MM.1S (cell line): ENCODE data around the gene TMED8.

Experiments
- DNase-seq: peaks from one replicate; pipeline ENCODE4 v3.0.0-alpha.2; 2015
- H2AFZ ChIP-seq: fragments of 300-600 bp; sonication (generic); 2 replicates; pipeline ENCODE4 v1.6.0; 2016; ENCODE audit warnings: antibody characterized with exemption, low read length
- H3F3A ChIP-seq: fragments of 300-600 bp; sonication (generic); 2 replicates; pipeline ENCODE4 v1.6.1; 2016; ENCODE audit warnings: mild to moderate bottlenecking, antibody characterized with exemption, low read length, moderate library complexity, mixed read lengths; ENCODE audit not compliant: insufficient read depth
- H3K27ac ChIP-seq: fragments of 300-600 bp; sonication (generic); 2 replicates; pipeline ENCODE4 v1.5.1; 2016; ENCODE audit warnings: mild to moderate bottlenecking, low read length
- H3K27me3 ChIP-seq: fragments of 300-600 bp; sonication (generic); replicated peaks from 2 replicates; pipeline ENCODE4 v1.6.0; 2016; ENCODE audit warnings: low read length; ENCODE audit not compliant: insufficient read depth
- H3K36me3 ChIP-seq: fragments of 300-600 bp; sonication (generic); replicated peaks from 2 replicates; pipeline ENCODE4 v1.6.1; 2016; ENCODE audit warnings: mild to moderate bottlenecking, low read length, mixed read lengths; ENCODE audit not compliant: insufficient read depth
- H3K4me1 ChIP-seq: fragments of 300-600 bp; sonication (generic); 2 replicates; pipeline ENCODE4 v1.6.1; 2016; ENCODE audit warnings: low read length, mixed read lengths
- H3K4me2 ChIP-seq: fragments of 300-600 bp; sonication (generic); 2 replicates; pipeline ENCODE4 v1.6.0; 2016; ENCODE audit warnings: low read depth, low read length
- H3K4me3 ChIP-seq: fragments of 300-600 bp; sonication (generic); 2 replicates; pipeline ENCODE4 v1.5.1; 2016; ENCODE audit warnings: low read length, mixed read lengths
- H3K79me2 ChIP-seq: fragments of 300-600 bp; sonication (generic); 2 replicates; pipeline ENCODE4 v1.6.1; 2016; ENCODE audit warnings: mixed run types, low read length, mixed read lengths
- H3K9ac ChIP-seq: fragments of 300-600 bp; sonication (generic); 2 replicates; pipeline ENCODE4 v1.6.1; 2016; ENCODE audit warnings: low read length, mixed read lengths
- H3K9me2 ChIP-seq: fragments of 300-600 bp; sonication (generic); replicated peaks from 2 replicates; pipeline ENCODE4 v1.6.1; 2016; ENCODE audit warnings: mild to moderate bottlenecking, low read length, mixed read lengths; ENCODE audit not compliant: insufficient read depth
- H3K9me3 ChIP-seq: fragments of 300-600 bp; sonication (generic); replicated peaks from 2 replicates; pipeline ENCODE4 v1.6.1; 2016; ENCODE audit warnings: mild to moderate bottlenecking, low read length, mixed read lengths; ENCODE audit not compliant: insufficient read depth
- H4K20me1 ChIP-seq: fragments of 300-600 bp; sonication (generic); 2 replicates; pipeline ENCODE4 v1.6.1; 2016; ENCODE audit warnings: mild to moderate bottlenecking, low read length, moderate library complexity, mixed read lengths; ENCODE audit not compliant: insufficient read depth
- EZH2 ChIP-seq: fragments of 300-600 bp; sonication (generic); optimal IDR thresholded peaks from 2 replicates; pipeline ENCODE3; 2017; ENCODE audit warnings: low read depth, mild to moderate bottlenecking, antibody characterized with exemption, low read length, mixed read lengths
- EZH2phosphoT487 ChIP-seq: fragments of 300-600 bp; sonication (generic); IDR thresholded peaks from 2 replicates; pipeline ENCODE4 v1.6.1; 2018; ENCODE audit warnings: antibody characterized with exemption, low read length

Gene TMED8

GRCh38 chr14:77286576-77286975 is 90.3 kb downstream of the TMED8 start:
- Histone ChIP-seq H3F3A (no peaks in the 10 kb centered on the region), H3K4me3 (no peak overlapping the region), H3K4me1 (no peaks in the 10 kb centered on the region), H3K79me2 (no peaks in the 10 kb centered on the region), H2AFZ (no peak overlapping the region), H3K9me2 (no peaks in the 10 kb centered on the region), H3K4me2 (no peak overlapping the region), H3K9ac (no peak overlapping the region), H4K20me1 (no peaks in the 10 kb centered on the region), H3K9me3 (no peaks in the 10 kb centered on the region), H3K27me3 (no peaks in the 10 kb centered on the region), H3K36me3 (no peaks in the 10 kb centered on the region), H3K27ac (no peak overlapping the region)
- TF ChIP-seq EZH2 (no peak), EZH2phosphoT487 (no peak)
- no peak for DNase-seq
